Activated gamma-delta T cell (primary cell): ENCODE measurements around the gene NFATC1.
"Not testable (repeated sequence)": the region's sequence is repeated elsewhere in the genome, so short reads cannot be mapped to it uniquely, and the experiment has no call there.

Experiments used
- DNase-seq: peaks from one replicate; lab custom pipeline; 2025; lab: John Stamatoyannopoulos, UW

The NFATC1 gene

DNA sequence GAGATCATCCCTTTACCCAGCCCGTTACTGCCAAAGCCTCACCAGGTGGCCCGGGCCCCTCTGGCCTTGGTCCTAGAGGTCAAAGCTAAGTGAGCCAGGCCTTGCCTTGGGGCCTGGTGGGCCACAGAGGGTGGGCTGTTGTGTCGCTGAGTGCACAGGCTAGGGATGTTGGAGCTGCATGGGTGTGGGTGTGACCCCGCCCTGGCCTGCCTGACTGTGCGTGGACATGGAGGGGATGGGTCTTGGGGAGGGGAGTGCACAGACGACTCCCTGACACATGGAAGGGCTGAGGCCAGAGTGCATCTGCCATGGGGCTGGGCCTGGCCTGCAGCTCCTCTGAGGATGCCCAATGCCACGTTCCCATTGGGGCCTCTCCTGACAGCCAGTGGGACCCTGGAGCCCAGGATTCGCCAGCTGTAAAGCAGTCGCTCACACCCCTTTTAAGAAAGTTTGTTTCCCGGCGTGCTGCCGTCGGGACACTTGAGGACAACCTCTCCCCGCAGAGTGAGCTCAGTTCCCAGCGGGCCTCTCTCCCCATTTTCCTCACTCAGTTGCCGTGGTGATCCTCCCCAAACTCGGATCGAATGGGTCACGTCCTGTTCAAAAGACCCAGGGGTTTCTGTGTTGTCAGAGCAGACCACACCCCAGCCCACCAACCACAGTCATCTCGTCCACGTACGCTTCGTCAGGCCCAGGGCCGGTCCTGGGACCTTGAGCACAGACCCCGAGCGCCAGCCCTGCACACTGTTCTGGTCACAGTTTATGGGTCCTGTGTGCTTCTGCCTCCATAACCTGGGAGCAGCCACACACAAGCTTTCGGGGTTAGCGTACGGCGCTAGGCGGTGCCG is 93.5 kb downstream of the NFATC1 start:
- no peak for DNase-seq

- DNase-seq = no peak
Measured at GRCh38 chr18:79489899-79490625, 94.3 kb downstream of the NFATC1 start.

DNA sequence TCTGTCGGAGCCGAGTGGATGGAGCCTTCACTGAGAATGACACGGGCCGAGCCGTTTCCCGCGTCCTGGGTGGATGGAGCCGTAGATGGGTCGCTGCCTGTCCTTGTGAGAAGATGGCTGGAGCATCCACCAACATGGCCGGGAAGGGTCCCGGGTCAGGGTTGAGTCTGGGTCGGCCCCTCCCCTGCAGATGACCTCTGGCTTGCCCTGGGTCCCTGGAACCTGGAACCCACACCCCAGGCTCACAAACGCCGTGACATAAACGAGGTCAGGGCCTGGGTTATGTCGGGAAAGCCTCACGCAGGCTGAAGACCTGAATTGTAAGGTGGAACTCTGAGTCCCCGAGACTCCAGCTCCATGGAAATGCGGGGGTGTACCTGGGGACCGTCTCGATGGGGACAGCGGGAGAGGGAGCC is 94.9 kb downstream of the NFATC1 start:
- no peak for DNase-seq

DNA sequence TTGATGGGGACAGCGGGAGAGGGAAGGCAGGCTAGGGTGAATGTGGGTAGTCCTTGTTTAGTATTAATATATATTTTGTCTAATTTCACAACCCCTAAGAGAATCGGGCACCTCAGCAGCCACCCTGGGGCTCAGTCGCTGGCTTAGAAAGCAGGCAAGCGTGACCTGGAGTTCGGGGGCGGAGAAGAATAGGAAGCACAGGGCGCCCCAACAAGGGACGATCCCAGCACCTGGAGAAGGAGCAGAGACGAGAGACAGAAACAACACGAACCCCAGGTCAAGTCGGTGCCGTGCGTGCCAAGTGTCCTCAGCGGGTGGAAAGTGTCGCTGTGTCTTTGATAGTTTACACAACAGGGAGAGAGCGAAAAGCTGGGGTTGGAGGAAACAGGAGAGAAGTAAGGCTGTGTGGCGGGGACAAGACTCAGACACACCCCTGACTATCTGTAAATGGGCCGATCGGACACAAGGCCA is 95.4 kb downstream of the NFATC1 start:
- DNase-seq = no peak

GRCh38 chr18:79493211-79493800 is 97.6 kb downstream of the NFATC1 start:
- DNase-seq = no peak

- DNase-seq = no peak
Measured at GRCh38 chr18:79493801-79494211, 98.1 kb downstream of the NFATC1 start.

DNA sequence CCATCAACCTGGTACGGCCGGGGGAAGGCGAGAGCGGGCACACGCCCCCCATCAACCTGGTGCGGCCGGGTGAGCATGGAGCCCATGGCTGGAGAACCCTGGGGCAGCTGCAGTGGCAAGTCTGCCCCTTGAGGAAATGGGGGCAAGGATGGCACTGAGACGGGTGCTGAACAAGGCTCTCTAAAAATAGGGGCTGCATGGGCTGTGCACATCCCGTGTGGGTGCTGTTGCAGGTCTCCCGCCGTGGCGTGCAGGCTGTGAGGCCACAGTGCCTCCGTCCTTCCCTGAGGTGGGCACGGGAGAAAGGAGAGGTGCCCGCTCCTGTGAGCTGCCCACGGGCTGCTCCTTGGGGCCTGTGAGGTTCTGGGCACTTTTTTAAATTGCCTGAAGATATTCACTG is 99.2 kb downstream of the NFATC1 start:
- no peak for DNase-seq

- DNase-seq = no peak
Measured at GRCh38 chr18:79495591-79496071, 99.9 kb downstream of the NFATC1 start.

DNA sequence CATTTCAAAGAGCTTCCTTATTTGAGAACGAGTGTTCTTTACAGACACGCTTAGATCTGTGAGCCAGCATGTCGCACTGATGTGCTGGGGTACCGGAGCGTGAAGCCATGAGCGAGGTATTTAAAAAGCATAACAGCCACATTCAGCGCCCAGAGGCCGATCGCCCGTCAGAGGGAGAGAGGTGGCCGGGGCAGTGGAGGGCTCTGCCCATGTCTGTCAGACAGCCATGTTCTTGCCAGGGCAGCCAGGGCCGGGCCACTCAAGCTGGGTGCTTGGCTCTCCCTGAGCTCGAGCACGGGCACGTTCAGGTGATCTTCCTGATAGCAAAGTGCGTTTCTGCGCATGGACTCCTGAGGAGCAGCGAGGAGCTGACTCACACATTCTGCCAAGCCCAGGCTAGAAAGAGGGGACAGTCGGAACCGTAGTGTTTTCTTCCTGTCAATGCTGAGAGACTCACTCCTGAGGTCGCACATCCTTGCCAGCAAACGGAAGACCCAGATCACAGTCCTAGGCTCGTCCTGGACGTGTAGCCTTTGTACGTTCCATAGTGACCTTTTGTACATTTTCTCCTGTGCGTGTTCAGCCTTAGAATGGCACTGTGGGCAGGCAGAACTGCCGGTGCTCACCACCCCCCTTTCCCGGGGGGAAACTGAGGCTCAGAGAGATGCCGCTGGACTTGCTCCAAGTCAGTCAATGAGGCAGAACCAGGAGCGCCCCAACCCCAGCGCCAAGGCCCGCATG is 100.7 kb downstream of the NFATC1 start:
- DNase-seq = no peak

GRCh38 chr18:79496978-79497637 is 101.4 kb downstream of the NFATC1 start:
- DNase-seq = no peak

DNA sequence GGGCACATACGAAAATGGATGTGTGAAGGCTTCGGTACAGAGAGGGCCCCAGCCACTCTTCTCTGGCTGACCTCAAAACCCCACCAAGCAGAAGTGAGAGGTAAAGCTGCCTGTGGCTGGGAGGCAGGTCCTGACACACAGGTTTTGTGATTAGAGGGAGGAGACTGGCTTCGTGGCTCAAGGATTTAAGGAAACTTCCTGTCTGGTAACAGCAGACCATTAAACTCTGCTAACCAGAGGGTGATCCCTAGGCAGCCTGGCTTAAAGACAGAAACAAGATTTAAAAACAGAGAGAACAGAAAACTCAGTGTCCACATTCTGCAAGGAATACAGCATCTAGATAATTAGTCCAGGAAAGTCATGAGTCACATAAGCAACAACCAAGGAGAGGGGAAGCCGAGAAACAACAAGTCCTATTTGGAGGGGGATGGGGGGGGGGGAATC is 101.9 kb downstream of the NFATC1 start:
- no peak for DNase-seq

- DNase-seq = no peak
Measured at GRCh38 chr18:79498662-79499061, 102.9 kb downstream of the NFATC1 start.

DNA sequence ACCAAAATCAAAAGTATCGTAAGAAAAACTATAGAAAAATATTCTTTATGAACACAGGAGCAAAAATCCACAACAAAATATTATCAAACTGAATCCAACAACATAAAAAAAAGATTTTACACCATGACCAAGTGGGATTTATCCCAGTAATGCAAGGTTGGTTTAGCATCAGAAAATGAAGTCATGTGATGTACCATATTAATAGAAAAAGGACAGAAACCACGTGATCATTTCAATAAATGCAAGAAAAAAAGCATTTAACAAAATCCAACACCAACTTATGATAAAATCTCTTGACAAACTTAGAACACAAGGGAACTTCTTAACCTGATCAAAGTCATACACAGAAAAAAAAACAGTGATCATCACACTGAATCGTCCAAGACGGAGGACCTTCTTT is 105.3 kb downstream of the NFATC1 start:
- no peak for DNase-seq

DNA sequence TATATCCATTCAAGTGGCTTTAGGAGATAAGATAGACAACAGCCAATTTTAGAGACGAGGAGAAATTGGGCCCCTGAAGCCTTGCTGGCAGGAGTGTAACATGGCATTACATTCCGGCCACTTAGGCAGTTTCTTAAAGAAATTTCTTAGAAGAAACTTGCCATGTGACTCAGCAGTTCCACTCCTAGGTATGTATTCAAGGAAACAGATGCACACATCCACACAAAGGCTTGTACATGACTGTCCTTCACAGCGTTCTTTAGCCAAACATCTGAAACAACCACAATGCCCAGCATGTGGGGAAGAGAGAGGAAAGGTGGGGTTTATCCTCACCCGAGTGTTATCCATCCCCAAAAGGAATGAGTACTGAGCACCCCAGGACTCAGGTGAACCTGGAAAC is 107.1 kb downstream of the NFATC1 start:
- DNase-seq = no peak

- DNase-seq = no peak
Measured at GRCh38 chr18:79503406-79503805, 107.7 kb downstream of the NFATC1 start.

DNA sequence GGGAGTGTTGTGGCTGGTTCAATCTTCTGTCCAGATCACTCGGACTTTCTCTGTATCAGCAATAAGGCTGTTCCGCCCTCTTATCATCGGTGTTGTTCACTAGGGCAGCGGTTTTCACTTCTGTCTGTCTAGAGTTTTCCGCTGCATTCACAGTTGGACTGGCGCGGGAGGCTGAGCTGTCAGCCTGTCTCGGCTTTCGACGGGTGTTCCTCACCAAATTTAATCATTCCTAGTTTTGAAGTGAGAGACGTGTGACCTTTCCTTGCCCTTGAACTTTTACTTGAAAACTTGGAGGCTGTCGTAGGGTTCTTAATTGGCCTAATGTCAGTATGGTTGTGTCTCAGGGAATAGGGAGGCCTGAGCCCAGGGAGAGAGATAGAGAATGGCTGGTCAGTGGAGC is 108.3 kb downstream of the NFATC1 start:
- no peak for DNase-seq

GRCh38 chr18:79504495-79504894 is 108.8 kb downstream of the NFATC1 start:
- DNase-seq = not testable (repeated sequence)

DNA sequence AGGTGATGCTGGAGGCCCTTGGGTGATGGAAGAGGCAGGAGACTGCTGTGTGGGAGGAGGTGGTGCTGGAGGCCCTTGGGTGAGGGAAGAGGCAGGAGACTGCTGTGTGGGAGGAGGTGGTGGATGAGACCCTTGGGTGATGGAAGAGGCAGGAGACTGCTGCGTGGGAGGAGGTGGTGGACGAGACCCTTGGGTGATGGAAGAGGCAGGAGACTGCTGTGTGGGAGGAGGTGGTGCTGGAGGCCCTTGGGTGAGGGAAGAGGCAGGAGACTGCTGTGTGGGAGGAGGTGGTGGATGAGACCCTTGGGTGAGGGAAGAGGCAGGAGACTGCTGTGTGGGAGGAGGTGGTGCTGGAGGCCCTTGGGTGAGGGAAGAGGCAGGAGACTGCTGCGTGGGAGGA is 109.7 kb downstream of the NFATC1 start:
- not testable (repeated sequence) for DNase-seq

DNA sequence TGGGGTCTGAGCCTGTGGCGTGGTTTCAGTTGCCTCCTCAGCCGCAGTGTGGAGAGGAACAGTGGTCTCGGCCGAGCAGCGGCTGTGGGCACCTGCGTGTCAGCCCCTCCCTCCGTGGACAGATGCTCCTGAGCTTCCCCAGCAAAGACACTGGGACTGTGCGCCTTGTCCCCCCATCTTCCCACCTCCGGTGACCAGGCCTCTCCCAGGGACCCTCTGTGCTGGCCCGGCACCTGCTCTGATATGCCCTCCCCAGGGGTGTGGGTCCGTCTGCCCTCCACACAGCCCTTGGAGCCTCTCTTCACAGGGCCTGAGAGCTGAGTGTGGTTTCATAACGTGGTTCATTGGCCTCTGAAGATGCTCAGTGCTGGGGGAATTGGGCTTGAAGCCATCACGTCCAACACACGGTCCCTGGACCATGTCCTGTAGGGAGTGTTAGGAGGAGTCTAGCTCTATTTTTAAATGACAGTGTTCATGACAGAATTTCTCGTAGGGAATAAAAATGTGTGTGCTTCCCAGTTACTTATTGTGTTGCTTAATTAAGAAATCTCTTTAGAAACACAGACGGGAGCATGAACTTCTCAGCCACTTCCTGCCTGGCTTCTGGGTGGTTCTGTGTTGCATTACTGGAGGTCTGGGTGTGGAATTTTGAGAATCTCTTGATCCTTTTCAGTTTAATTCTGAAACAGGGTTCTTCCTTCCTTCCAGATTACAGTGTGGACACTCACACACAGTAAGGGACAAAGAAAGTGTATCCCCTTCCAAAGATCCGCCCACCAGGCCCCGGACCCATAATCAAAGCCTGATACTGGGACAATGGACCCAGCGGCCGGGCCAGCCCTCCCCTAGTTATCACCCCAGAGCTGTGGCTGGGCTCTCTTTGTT is 110.7 kb downstream of the NFATC1 start:
- DNase-seq = no peak

DNA sequence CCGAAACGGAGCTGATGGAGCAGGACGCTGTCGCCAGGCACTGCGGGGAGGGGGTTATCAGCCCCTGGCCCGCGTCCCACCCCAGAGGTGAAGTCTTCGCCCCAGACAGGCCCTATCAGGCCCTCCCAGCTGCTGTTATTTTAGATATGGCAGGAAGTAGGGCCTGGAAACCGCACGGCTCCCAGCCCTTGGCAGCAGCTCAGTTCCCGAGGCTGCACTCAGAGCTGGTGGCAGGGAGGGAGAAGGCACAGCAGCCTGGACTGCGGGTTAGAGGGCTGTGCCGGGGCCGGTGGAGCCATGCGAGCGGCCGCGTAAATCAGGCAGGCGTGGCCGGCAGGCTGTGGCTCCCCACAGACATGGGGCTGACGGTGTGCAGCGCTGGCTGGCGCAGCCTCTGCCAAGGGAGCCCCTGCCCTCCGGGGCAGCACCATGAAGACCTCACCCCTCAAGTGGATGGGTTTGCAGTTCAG is 111.4 kb downstream of the NFATC1 start:
- no peak for DNase-seq
